ENCODE results near the gene PTPN7. TPM values are rescaled to one million over a fixed set of nuclear protein-coding genes. Genes with fewer than 3 reads are reported as not detected.

PTPN7 gene
- total and polyA plus RNA-seq, 2 of the 13 experiments (the other 11 are each of a cell fraction or from before 2014, with no cell fraction given): not detected

DNA sequence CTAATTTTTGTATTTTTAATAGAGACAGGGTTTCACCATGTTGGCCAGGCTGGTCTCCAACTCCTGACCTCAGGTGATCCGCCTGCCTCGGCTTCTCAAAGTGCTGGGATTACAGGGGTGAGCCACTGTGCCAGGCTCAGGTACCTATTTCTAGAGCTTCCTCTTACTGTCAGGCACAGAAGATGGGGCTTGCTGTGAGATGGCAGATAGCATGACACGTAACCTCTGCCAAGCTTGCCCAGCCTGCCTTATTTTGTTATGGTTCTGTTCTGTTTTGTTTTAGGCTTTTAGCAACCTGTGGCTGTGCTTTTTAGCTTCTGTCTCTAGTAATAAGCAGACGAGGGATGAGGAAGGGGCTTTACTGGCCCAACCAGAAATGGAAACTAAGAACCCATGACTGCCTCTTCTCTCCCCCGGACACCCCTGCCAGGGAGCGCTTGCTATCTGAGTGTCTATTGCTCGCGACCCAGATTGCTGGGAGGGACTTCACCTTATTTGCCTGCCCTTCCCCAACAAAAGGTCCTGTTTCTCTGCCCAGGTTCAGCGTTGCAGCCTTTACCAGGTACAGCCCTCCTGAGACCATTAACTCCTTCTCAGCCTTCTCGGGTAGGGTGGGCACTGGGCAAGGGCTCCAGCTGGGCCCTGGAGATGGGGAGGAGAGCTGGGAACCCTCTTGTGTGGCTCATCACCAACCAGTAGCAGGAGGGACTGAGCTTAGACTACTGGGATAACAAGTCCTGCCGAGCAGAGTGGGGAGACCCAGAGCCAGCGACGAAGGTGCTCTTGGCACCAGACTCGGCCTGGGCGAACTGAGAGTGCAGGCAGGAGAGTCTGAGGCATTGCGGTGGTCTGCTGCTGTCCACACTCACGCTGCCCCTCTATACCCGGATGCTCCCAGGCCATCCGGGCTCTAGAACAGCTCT lies 19.7 kb upstream of the PTPN7 start:
- no peak for ATAC-seq
- POLR2A ChIA-PET: interaction anchor here (0.7 kb wide), 1 partner anchor 9 kb away, joined by 3 read pairs; no protein-coding TSS in a partner anchor
- CTCF ChIA-PET (ENCODE audit: low intra/inter-chr PET ratio, low total read pairs): no interaction called here
- intact Hi-C loops (cut with micrococcal nuclease; ENCODE audit: unreplicated experiment): no loop called here
- Histone ChIP-seq H3K9me3 (ENCODE audit: low read length) (no peaks in the 10 kb centered on the region), H3K79me2 (ENCODE audit: insufficient read depth, low read length) (no peaks in the 10 kb centered on the region), H3K9ac (ENCODE audit: insufficient read depth, low read depth, low read length) (no peak overlapping the region), H3K36me3 (replicated peaks in 1 of 2; ENCODE audit: control insufficient read depth in 1 of 2, insufficient read depth in 2 of 2, low read length in 2 of 2) (no peaks in the 10 kb centered on the region), H2AFZ (ENCODE audit: low read length) (no peak overlapping the region), H3K4me3 (replicated peaks in 1 of 3; ENCODE audit: insufficient read depth in 1 of 3, low read depth in 2 of 3, low read length in 3 of 3) (no peak overlapping the region), H3K27ac (ENCODE audit: extremely low read length, insufficient read depth, low read length) (no peak overlapping the region), H3K27me3 (ENCODE audit: control insufficient read depth in 1 of 2, insufficient read depth in 2 of 2, low read length in 2 of 2) (peaks cover 10 to 36% of the 10 kb centered on the region in 2 experiments; a peak in 4 of 5 replicates), H3K4me2 (ENCODE audit: low read depth, low read length) (no peak overlapping the region), H4K20me1 (ENCODE audit: insufficient read depth, low read length) (0 out of 2 replicates have a peak, but pooled peaks cover 3% of the 10 kb centered on the region), H3K4me1 (ENCODE audit: insufficient read depth, low read length) (no peaks in the 10 kb centered on the region)
- DNase-seq (ENCODE audit: low spot score): no peak
- FAIRE-seq: no peak
- BruUV-seq (replicated peaks): no TSS peak
- in situ Hi-C loops (cut with HindIII; ENCODE audit: extremely low pct_ligation_motif_present, low pct_unique_long_range_greater_than_20kb): no loop called here
- WGBS (ENCODE audit: low lambda C conversion rate): 26% methylated on average over 19 of the region's 19 CpGs
- no peak for TF ChIP-seq ZSCAN25 (CRISPR knock-in tag; IDR thresholded peaks at IDR 0.05)
- no peak for TF ChIP-seq NFYC (CRISPR knock-in tag; IDR thresholded peaks at IDR 0.05)
- no peak for TF ChIP-seq ATF7 (IDR thresholded peaks at IDR 0.05)
- no peak for TF ChIP-seq ATF7 (CRISPR knock-in tag; IDR thresholded peaks at IDR 0.05)
- TF ChIP-seq ZSCAN12 (CRISPR knock-in tag; IDR thresholded peaks at IDR 0.05): no peak
- TF ChIP-seq PRPF4 (IDR thresholded peaks at IDR 0.05; ENCODE audit: low read depth, low read length, poor library complexity, severe bottlenecking): no peak
- TF ChIP-seq, protein P1, sequence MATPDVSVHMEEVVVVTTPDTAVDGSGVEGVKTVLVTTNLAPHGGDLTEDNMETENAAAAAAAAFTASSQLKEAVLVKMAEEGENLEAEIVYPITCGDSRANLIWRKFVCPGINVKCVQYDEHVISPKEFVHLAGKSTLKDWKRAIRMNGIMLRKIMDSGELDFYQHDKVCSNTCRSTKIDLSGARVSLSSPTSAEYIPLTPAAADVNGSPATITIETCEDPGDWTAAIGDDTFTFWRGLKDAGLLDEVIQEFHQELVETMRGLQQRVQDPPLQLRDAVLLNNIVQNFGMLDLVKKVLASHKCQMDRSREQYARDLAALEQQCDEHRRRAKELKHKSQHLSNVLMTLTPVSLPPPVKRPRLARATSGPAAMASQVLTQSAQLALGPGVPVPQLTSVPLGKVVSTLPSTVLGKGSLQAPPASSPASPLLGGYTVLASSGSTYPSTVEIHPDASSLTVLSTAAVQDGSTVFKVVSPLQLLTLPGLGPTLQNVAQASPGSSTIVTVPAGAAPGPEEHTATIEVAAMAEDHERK (CRISPR knock-in tag; IDR thresholded peaks at IDR 0.05; ENCODE audit: low read depth): no peak
- TF ChIP-seq RXRB (CRISPR knock-in tag; IDR thresholded peaks at IDR 0.05; ENCODE audit: borderline replicate concordance): no peak
- TF ChIP-seq, protein P2, sequence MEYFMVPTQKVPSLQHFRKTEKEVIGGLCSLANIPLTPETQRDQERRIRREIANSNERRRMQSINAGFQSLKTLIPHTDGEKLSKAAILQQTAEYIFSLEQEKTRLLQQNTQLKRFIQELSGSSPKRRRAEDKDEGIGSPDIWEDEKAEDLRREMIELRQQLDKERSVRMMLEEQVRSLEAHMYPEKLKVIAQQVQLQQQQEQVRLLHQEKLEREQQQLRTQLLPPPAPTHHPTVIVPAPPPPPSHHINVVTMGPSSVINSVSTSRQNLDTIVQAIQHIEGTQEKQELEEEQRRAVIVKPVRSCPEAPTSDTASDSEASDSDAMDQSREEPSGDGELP (IDR thresholded peaks at IDR 0.05; ENCODE audit: borderline replicate concordance, low read depth): no peak
- no peak for TF ChIP-seq TCF12 (IDR thresholded peaks at IDR 0.05)
- no peak for TF ChIP-seq TCF12 (CRISPR knock-in tag; IDR thresholded peaks at IDR 0.05)
- no peak for TF ChIP-seq PAWR (CRISPR knock-in tag; IDR thresholded peaks at IDR 0.05; ENCODE audit: borderline replicate concordance)
- TF ChIP-seq NFE2L1 (CRISPR knock-in tag; IDR thresholded peaks at IDR 0.05; ENCODE audit: borderline replicate concordance): no peak
- no peak for TF ChIP-seq RFX5 (IDR thresholded peaks at IDR 0.05; ENCODE audit: low read depth, low read length)
- TF ChIP-seq KLF6 (CRISPR knock-in tag; IDR thresholded peaks at IDR 0.05): no peak
- TF ChIP-seq, protein P3, sequence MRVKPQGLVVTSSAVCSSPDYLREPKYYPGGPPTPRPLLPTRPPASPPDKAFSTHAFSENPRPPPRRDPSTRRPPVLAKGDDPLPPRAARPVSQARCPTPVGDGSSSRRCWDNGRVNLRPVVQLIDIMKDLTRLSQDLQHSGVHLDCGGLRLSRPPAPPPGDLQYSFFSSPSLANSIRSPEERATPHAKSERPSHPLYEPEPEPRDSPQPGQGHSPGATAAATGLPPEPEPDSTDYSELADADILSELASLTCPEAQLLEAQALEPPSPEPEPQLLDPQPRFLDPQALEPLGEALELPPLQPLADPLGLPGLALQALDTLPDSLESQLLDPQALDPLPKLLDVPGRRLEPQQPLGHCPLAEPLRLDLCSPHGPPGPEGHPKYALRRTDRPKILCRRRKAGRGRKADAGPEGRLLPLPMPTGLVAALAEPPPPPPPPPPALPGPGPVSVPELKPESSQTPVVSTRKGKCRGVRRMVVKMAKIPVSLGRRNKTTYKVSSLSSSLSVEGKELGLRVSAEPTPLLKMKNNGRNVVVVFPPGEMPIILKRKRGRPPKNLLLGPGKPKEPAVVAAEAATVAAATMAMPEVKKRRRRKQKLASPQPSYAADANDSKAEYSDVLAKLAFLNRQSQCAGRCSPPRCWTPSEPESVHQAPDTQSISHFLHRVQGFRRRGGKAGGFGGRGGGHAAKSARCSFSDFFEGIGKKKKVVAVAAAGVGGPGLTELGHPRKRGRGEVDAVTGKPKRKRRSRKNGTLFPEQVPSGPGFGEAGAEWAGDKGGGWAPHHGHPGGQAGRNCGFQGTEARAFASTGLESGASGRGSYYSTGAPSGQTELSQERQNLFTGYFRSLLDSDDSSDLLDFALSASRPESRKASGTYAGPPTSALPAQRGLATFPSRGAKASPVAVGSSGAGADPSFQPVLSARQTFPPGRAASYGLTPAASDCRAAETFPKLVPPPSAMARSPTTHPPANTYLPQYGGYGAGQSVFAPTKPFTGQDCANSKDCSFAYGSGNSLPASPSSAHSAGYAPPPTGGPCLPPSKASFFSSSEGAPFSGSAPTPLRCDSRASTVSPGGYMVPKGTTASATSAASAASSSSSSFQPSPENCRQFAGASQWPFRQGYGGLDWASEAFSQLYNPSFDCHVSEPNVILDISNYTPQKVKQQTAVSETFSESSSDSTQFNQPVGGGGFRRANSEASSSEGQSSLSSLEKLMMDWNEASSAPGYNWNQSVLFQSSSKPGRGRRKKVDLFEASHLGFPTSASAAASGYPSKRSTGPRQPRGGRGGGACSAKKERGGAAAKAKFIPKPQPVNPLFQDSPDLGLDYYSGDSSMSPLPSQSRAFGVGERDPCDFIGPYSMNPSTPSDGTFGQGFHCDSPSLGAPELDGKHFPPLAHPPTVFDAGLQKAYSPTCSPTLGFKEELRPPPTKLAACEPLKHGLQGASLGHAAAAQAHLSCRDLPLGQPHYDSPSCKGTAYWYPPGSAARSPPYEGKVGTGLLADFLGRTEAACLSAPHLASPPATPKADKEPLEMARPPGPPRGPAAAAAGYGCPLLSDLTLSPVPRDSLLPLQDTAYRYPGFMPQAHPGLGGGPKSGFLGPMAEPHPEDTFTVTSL (CRISPR knock-in tag; IDR thresholded peaks at IDR 0.05; ENCODE audit: borderline replicate concordance): no peak
- TF ChIP-seq SATB2 (CRISPR knock-in tag; IDR thresholded peaks at IDR 0.05): no peak
